Activated B cell treated with CpG ODN at 0.5 μM for 24 hours (primary cell): ENCODE results near the gene GALNT2. TPM values are rescaled to one million over a fixed set of nuclear protein-coding genes. Genes with fewer than 3 reads are reported as not detected.

Experiments
- ATAC-seq: fragments of 200-7000 bp; cut with Tn5 transposase; one replicate; pipeline ENCODE4 v1.10.0; 2021; ENCODE audit warnings: low read depth, mild to moderate bottlenecking, moderate library complexity
- CTCF ChIA-PET: fragments of 350-600 bp; sonication (Branson Sonifier 250); formaldehyde crosslinking; loops from one replicate; lab custom pipeline; 2021; ENCODE audit warnings: antibody characterized with exemption; lab: Charles Lee
- POLR2A ChIA-PET: fragments of 350-600 bp; sonication (Branson Sonifier 250); formaldehyde crosslinking; loops from one replicate; lab custom pipeline; 2021; ENCODE audit warnings: antibody characterized with exemption; lab: Charles Lee
- DNase-seq: peaks from one replicate; pipeline ENCODE4 v3.0.0; 2022
- H3K27ac Mint-ChIP-seq: one replicate; pipeline ENCODE4 v1.8.0; 2020; ENCODE audit warnings: mixed read lengths
- H3K27me3 Mint-ChIP-seq: one replicate; pipeline ENCODE4 v1.8.0; 2021; ENCODE audit warnings: mixed read lengths
- H3K36me3 Mint-ChIP-seq: one replicate; pipeline ENCODE4 v1.8.0; 2021; ENCODE audit warnings: low read depth, mixed read lengths
- H3K4me1 Mint-ChIP-seq: one replicate; pipeline ENCODE4 v1.8.0; 2021; ENCODE audit warnings: mixed read lengths
- H3K4me3 Mint-ChIP-seq: one replicate; pipeline ENCODE4 v1.8.0; 2020; ENCODE audit warnings: mild to moderate bottlenecking, mixed read lengths
- H3K9me3 Mint-ChIP-seq: one replicate; pipeline ENCODE4 v1.8.0; 2020; ENCODE audit warnings: mixed read lengths
- CTCF ChIP-seq: fragments of 200-600 bp; IDR thresholded peaks from one replicate; pipeline ENCODE4 v1.8.0; 2022; ENCODE audit warnings: antibody characterized with exemption, mild to moderate bottlenecking
- intact Hi-C: fragments of 100-400 bp; cut with micrococcal nuclease; formaldehyde crosslinking; loops from one replicate; pipeline ENCODE4 v1.15.1; 2024
- total RNA-seq: library from RNA; stranded (reverse); gene quantifications from 2 replicates; pipeline ENCODE4 v1.2.3, GENCODE V29; 2022

GALNT2 gene
- total RNA-seq, 1 donor from 2014 or later, result 108 TPM

- DNase-seq (no peak), ATAC-seq (no peak)
- Mint-ChIP-seq H3K4me3 (no peak overlapping the region), H3K27ac (peak overlapping the region; percentile 90), H3K27me3 (no peaks in the 10 kb centered on the region), H3K4me1 (peaks cover 96% of the 10 kb centered on the region), H3K36me3 (peaks cover 33% of the 10 kb centered on the region), H3K9me3 (no peaks in the 10 kb centered on the region)
- intact Hi-C loops, result loop anchor here (5.0 kb wide), 4 partner anchors 180 to 645 kb away; no protein-coding TSS in a partner anchor
- no peak for TF ChIP-seq CTCF
- POLR2A ChIA-PET, result interaction anchor here (0.7 to 7.4 kb wide), 8 partner anchors 11 to 152 kb away, joined by 3 to 222 read pairs (median 16); partner anchors contain the start of gene GALNT2
- CTCF ChIA-PET, result interaction anchor here (0.8 to 2.7 kb wide), 5 partner anchors 12 to 461 kb away, joined by 3 to 17 read pairs (median 4); no protein-coding TSS in a partner anchor
These were observed 54.9 kb downstream of the GALNT2 start for GRCh38 chr1:230121950-230122349.

GRCh38 chr1:230122366-230123279 is 55.6 kb downstream of the GALNT2 start:
- peak overlapping the region; percentile 90 for H3K27ac Mint-ChIP-seq
- H3K9me3 Mint-ChIP-seq, result no peaks in the 10 kb centered on the region
- intact Hi-C loops, result loop anchor here (1.0 to 5.0 kb wide), 10 partner anchors 12 to 645 kb away; partner anchors contain the start of gene GALNT2
- H3K4me1 Mint-ChIP-seq, result peaks cover 96% of the 10 kb centered on the region
- H3K27me3 Mint-ChIP-seq, result no peaks in the 10 kb centered on the region
- DNase-seq, result no peak
- ChIA-PET POLR2A (interaction anchor here (0.6 to 7.4 kb wide), 27 partner anchors 12 to 1215 kb away, joined by 3 to 222 read pairs (median 6); partner anchors contain the start of genes EXOC8 and GALNT2), CTCF (interaction anchor here (0.6 to 2.7 kb wide), 10 partner anchors 11 to 461 kb away, joined by 3 to 17 read pairs (median 6); partner anchors contain the start of gene GALNT2)
- H3K36me3 Mint-ChIP-seq, result peaks cover 31% of the 10 kb centered on the region
- TF ChIP-seq CTCF, result no peak
- peak overlapping the region; percentile 49 for H3K4me3 Mint-ChIP-seq
- ATAC-seq, result no peak

GRCh38 chr1:230123280-230124185 is 56.5 kb downstream of the GALNT2 start:
- CTCF ChIA-PET, result interaction anchor here (0.6 to 2.7 kb wide), 10 partner anchors 11 to 462 kb away, joined by 3 to 17 read pairs (median 6); partner anchors contain the start of gene GALNT2

More at GRCh38 chr1:230123280-230124185, 56.5 kb downstream of the GALNT2 start:
- POLR2A ChIA-PET, result interaction anchor here (0.6 to 7.4 kb wide), 31 partner anchors 10 to 1717 kb away, joined by 3 to 222 read pairs (median 5); partner anchors contain the start of genes ABCB10, EXOC8, GALNT2 and TRIM11
- TF ChIP-seq CTCF, result no peak
- peak; percentile 69 for ATAC-seq
- Mint-ChIP-seq H3K9me3 (no peaks in the 10 kb centered on the region), H3K4me1 (peaks cover 95% of the 10 kb centered on the region), H3K4me3 (peak overlapping the region; percentile 49), H3K27ac (peak overlapping the region; percentile 90), H3K36me3 (peaks cover 26% of the 10 kb centered on the region), H3K27me3 (no peaks in the 10 kb centered on the region)
- intact Hi-C loops, result loop anchor here (1.0 to 5.0 kb wide), 10 partner anchors 13 to 646 kb away; partner anchors contain the start of gene GALNT2
- no peak for DNase-seq
